NCI-H2107 treated with DMSO at 0.1 percent for 48 hours (cell line): Measurements from ENCODE around the gene FAM181A.

Source experiments
- DNase-seq: peaks from one replicate; lab custom pipeline; 2025; ENCODE audit not compliant: unreplicated experiment; lab: John Stamatoyannopoulos, UW

Gene FAM181A

GRCh38 chr14:93960774-93961438, 33.8 kb downstream of the FAM181A start:
- no peak for DNase-seq

GRCh38 chr14:93961620-93962019, 34.5 kb downstream of the FAM181A start:
- no peak for DNase-seq

- no peak for DNase-seq
Measured at GRCh38 chr14:93962701-93963601, 35.8 kb downstream of the FAM181A start.

DNA sequence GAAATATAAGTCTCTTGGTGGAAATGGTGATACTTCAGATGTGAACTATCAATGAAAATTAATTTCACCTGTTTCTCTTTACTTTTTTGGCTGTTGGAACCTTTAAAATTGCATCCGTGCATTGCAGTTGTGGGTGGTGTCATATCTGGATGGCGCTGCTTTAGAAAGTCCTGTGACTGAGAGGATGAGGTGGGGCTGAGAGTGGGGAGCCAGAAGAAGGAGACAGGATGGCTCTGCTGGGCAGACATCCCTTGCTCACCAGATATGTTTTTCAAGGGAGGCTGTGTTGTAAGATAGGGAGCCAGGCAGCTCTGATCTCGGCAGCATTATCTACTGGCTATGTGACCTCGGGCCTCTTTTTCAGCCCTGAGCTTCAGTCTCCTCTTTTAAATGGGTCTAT, 36.5 kb downstream of the FAM181A start:
- DNase-seq, result no peak

GRCh38 chr14:93964281-93964680, 37.1 kb downstream of the FAM181A start:
- DNase-seq, result no peak

GRCh38 chr14:93964820-93965286, 37.7 kb downstream of the FAM181A start:
- DNase-seq, result no peak

DNA sequence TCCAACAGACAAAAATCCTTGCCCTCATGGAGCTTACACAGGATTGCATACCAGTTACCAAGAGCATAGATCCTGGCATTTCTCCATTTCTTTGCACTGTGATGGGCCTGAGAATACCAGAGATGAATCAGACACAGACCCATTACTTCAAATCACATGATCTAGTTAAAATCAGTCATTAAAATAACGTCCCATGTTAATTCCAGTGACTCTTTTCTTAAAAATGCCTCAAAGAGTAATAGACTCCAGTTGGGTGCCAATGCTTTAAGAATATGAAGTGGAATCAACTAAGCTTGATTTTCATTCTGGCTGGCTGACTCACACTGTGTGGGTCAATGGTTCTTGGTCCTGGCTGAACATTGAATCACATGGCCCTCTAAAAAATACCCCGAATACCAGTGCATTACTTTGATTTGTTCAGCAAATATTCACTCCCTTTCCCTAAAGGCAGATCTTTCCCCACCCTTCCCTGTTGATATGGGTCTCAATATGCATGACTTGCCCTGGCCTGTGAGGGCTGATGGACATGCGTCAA, 38.2 kb downstream of the FAM181A start:
- DNase-seq, result no peak

GRCh38 chr14:93965946-93966474, 38.9 kb downstream of the FAM181A start:
- no peak for DNase-seq

- DNase-seq, result no peak
Measured at GRCh38 chr14:93967637-93968250, 40.6 kb downstream of the FAM181A start.

DNA sequence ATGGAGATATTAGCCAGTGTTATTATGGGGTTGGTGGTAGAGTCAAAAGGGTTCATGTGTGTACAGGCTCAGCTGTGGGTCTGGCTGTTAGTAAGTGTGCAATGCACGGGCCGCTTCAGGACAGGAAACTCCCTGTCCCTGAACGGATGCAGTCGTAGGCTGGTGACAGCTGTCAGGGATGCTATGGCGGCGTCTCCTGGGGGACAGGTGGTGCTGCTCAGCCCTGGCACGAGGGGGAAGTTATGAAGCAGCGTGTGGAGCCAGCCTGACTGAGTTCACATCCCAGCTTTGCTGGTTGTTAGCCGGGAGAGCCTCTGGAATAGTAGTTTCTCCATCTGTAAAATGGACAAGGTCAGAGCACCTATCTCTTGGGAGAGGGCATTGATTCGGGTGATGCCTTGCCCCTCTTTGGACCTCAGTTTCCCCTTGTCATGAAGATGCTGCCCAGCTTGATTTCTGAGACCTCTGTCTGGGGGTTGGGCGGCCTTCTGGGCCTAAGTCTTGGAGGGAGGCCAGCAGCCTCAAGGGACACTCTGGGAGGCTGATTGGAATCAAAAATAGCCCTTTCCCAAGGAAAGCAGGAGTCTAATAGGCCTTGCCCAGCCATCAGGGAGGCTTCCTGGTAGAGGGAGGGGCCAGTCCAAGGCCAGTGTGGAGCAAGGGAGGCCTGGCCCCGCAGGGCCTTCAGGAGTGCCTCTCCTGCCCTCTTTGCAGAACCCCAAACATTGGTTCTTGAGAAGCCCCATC, 42.1 kb downstream of the FAM181A start:
- DNase-seq, result no peak

GRCh38 chr14:93970585-93970964, 43.4 kb downstream of the FAM181A start:
- DNase-seq, result peak; percentile 46

- peak; percentile 48 for DNase-seq
Measured at GRCh38 chr14:93970965-93971634, 44.0 kb downstream of the FAM181A start.

DNA sequence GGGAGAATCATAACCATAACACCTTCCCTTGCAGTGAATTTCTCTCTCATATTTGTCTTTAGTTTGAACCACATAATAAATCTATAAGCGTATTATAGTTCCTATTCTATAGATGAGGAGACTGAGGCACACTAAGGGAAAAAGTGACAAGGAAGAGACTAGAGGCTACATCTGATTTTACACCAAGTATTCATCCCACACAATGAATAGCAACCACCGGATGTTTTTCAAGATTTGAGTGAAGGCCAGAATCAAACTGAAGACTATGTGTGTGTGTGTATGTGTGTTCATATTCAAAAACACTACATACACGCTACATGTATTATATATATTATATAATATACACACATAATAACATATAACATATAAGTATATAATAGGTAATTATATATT, 44.5 kb downstream of the FAM181A start:
- DNase-seq, result no peak

GRCh38 chr14:93972618-93973205, 45.6 kb downstream of the FAM181A start:
- DNase-seq, result no peak

DNA sequence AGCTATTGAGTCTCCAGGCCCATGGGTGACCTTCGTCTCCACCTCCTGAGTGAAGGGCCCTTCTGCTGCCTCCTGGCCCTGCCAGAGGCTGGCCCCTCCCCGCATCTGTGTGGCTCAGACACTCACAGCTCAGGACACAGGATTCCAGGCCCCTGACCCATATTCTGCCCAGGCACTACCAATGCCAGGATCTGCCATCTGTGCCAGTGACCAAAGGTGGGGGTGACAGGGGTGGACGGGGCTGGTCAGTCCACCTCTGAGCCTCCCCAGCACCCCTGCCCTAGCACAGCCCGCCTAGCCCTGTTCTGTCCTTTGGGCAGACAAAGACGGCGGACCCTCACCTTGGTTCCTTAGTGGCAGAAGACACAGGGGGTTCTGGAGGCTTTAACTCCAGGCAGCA, 46.5 kb downstream of the FAM181A start:
- no peak for DNase-seq

DNA sequence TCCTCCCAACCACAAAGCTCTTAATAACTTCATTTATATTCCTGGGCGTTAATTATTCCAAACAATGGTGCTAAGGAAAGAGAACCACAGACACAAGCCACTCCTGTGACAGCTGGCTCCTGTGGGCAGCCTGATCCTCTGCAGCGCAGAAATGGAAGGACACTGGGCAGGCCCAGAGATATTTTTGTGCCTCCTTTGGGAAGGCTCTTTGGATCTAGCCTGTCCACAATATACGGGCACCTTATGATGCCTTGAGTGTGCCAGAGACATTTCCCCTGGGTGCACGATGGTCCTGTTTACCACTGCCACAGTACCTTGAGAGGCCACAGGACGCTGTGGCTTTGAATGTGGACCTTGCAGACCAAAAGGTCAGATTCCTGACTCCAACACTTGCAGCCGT, 47.2 kb downstream of the FAM181A start:
- no peak for DNase-seq

- DNase-seq, result no peak
Measured at GRCh38 chr14:93974833-93975232, 47.7 kb downstream of the FAM181A start.

GRCh38 chr14:93975791-93976476, 48.8 kb downstream of the FAM181A start:
- no peak for DNase-seq

- no peak for DNase-seq
Measured at GRCh38 chr14:93976477-93977057, 49.4 kb downstream of the FAM181A start, which contains the start of gene ASB2. Gene ASB2 (minus strand): TSS chr14:93976570. CDS start chr14:93964539, 12,031 bp downstream.
